ENCODE data around the gene SEZ6.
"Not testable (repeated sequence)": the region's sequence is repeated elsewhere in the genome, so short reads cannot be mapped to it uniquely, and the experiment has no call there.

Gene SEZ6

GRCh38 chr17:28951428-28951990 is 54.3 kb downstream of the SEZ6 start, which contains the start of gene PHF12:
Gene PHF12, minus strand, starts transcription at chr17:28951518. Its CDS starts 558 bp downstream, at chr17:28950960.
- peak; percentile 100 for DNase-seq

GRCh38 chr17:28950752-28951427 is 54.9 kb downstream of the SEZ6 start:
- peak; percentile 35 for DNase-seq

- DNase-seq, result peak; percentile 22
Measured at GRCh38 chr17:28950017-28950751, 55.6 kb downstream of the SEZ6 start.

DNA sequence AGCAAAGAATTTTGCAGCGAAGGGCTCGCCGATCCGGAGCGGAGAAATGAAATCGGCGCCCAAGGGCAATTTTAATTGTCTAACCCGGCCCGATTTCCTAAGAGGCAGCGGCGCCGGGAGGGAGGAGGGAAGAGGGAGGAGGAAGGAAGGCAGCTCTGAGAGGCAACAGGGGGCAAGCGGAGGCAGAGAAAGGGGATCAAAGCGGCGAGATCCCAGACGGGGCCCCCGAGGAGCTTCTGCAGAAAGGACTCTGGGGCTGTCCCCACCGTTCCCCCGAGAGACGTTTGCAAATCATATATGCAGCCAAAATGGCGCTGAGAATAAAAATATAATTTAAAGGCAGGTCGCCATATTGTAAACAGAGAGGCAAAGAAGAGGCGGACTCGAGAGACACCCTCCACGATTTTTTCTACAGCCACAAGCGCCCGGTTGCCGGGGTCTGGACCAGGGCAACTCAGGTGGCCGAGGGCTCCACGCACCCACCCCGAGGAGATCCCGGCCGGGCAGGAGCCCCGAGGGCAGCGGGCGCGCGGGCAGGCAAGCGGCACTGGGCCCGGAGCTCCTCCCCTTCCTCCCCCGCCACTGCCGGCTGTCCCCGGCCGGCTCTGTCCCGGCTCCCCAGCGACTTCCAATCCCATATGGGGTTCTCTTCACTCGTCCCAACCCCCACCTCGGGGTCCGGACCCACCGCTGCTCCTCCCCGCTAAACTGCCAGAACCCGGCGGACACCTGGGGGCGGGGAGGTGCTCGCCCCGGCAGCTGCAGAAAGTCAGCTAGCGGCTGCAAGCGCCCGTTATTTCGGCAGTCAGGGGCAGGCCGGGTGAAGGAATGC is 56.4 kb downstream of the SEZ6 start:
- peak; percentile 51 for DNase-seq

DNA sequence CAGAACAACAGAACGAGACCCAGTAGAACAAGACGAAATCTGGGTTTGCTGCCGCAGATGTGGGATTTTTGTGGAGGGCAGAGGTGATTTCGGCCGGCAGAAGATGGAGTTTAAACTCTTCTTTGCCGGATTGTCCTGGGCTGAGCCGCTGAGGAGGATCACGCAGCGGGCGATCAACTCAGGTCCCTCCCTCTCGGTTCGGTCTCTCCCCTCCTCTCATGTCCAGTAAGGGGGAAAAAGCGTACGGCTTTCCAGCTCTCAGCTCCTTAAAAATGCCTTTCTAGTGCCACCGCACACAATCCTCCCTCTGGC is 57.0 kb downstream of the SEZ6 start:
- DNase-seq, result no peak

GRCh38 chr17:28948342-28948741 is 57.5 kb downstream of the SEZ6 start:
- DNase-seq, result no peak

DNA sequence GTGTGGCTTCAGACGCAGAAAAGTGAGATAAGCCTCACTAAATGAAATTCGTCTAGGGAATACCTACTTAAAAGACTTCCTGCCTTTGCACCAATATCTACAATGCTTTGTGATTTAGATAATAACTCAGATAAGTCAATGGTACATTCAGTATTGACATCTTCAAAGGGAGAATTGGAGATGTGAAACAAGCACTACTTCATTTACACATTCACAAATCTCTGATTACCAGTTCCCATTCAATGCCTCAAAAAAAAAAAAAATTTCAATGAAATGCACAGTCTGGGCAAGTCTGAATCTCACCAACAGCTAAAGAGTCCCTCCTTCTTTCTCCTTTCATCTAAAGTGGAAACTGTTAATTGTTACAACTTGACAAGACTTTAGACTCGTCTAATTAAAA is 58.2 kb downstream of the SEZ6 start:
- DNase-seq, result no peak

DNA sequence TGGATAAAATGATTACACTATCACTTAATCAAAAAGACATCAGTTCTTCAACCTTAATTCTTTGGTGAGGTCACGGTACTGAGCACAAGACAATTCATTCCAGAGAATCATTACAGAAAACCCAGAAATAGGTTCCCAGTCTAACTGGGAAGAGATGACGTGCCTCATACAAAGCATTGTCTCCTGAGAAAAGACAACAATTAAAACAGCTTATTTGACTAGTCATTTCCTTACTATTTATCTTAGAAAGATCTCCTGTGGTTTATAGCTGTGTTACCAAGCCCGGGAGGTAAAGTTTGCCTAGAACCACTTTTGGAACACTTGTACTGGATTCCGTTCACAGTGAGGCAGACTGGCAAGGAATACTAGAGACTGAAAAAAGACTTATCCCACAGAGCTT is 59.6 kb downstream of the SEZ6 start:
- no peak for DNase-seq

DNA sequence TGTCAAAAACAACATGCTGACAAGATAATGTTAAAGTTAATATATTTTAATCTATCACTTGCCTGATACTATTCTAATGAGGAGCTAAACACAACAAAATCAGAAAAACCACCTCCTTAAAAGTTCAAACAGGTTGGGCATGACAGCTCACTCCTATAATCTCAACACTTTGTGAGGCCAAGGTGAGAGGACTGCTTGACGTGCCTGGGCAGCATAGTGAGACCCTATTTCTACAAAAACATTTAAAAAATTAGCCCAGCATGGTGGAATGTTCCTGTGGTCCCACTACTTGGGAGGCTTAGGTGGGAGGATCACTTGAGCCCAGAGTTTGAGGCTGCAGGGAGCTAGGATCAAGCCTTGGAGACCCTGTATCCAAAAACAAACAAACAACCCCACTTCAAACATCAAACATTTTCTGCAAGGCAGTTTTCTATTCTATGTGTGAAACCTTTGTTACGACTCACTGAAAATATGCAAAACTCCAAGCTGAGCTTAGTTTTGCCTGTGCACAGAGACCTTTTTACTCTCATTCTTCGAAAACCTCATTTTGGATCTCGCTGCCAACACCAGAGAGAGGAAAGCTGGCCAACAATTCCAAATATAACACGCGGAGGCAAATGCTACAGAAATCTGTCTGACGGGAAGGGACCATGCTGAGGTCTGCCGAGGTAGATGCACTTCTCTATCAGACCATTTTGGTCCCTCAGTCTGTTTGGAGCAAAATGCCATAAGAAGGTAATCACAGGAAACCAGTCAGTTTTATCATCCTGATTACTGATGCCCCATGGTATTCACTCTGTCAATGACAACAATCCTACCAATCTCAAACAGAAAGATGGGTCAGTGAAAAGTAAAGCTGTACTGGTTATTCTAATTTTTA is 60.7 kb downstream of the SEZ6 start:
- no peak for DNase-seq

DNA sequence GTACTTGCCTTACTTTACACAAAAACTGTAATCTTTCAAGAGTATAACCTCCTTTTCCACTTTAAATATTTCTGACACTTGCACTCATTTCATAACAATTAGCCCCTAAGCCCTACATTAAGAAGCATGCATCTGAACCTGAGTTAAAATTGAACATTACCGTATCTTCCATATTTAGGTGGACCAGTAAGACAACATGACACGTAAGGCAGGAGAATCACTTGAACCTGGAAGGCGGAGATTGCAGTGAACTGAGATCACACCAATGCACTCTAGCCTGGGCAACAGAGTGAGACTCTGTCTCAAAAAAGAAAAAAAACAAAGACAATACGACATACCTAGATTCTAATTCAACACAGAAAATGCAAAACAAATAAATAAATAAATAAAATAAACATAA is 61.5 kb downstream of the SEZ6 start:
- DNase-seq, result no peak

GRCh38 chr17:28942925-28943324 is 62.9 kb downstream of the SEZ6 start:
- DNase-seq, result no peak

DNA sequence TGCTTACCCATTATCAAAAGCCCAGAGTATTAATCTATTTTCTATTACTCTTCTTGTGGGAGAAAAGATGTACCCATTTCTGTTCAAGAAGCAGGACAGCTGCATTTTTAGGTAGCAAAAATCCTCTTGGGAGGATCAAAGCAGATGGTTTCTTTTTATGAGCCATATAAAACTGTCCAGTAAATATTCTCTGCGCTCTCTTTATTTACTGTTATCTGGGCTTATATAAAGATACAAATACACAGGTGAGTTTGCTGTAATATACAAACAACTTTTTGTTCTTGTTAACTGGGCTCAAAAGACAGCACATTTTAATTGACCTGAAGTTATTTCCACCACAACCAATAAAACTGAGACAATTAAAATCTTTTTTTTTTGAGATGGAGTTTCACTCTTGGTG is 64.6 kb downstream of the SEZ6 start:
- DNase-seq, result no peak

DNA sequence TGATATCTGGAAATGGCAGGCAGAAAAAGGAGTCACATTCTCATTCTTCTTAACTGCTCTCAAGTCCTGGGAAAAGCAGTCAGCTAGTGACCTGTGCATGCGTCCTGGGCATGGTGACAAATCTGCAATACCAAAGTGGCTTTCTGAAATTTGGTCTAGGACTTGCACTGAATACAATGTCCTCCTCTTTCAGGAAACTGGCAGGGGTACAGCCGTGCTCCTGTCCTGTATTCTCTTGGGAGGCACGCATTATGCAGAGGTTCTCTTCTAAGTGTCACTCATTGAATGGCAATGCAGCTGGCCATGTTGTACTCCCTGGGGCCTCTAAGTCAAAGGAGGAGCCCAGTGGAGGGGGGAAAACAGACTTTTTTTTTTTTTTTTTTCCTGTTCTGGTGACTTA is 65.2 kb downstream of the SEZ6 start:
- DNase-seq, result no peak

- no peak for DNase-seq
Measured at GRCh38 chr17:28940142-28940541, 65.7 kb downstream of the SEZ6 start.

DNA sequence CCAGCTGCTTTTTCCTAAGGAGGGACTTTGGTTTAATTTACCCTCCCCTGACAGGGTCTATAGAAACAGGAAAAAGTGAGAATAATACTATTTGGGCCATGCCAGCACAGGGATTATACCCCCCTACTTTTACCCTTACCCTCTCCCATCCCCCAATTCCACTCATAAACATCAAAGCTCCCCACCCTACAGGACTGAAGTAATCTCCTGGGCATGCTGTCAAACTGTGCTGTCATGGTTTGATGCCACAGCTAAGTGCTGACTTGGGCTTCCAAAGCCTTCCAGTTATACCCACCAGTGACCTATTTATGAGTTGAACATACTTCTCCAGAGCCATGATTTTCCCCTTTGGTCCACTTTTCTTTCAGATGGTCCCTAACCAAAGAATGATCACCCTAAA is 67.3 kb downstream of the SEZ6 start:
- no peak for DNase-seq

GRCh38 chr17:28937044-28937729 is 68.6 kb downstream of the SEZ6 start:
- no peak for DNase-seq

GRCh38 chr17:28935744-28936460 is 69.9 kb downstream of the SEZ6 start:
- no peak for DNase-seq

GRCh38 chr17:28934508-28934907 is 71.3 kb downstream of the SEZ6 start:
- DNase-seq, result not testable (repeated sequence)

GRCh38 chr17:28929787-28930186 is 76.0 kb downstream of the SEZ6 start:
- DNase-seq, result no peak

- no peak for DNase-seq
Measured at GRCh38 chr17:28928061-28928460, 77.8 kb downstream of the SEZ6 start.

DNA sequence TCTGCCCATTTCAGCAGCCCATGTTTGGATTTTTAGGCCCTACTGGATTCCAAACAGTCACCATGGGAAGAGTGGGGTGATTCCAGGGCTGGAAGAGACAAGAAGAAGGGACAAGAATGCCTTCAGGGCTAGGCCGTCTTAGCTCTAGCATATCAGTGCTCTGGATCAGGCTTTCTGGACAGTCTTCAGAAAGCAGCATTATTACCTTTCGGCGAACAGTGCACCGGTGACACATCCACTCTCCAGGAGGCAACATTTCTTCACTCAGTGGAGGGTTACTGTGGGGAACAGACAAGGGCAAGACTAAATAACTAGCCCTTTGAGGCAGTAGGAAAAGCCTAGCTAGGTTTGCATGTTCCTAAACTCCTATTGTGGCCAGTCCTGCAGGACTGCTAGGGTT is 79.0 kb downstream of the SEZ6 start:
- no peak for DNase-seq

Measured in activated effector memory CD4-positive, alpha-beta T cell treated with Interleukin-2 at 50 U/mL for 16 hours (primary cell).